Colonic mucosa (tissue), 4 donors: ENCODE data around the gene PANK4. TPM values are rescaled to one million over a fixed set of nuclear protein-coding genes. Genes with fewer than 3 reads are reported as not detected.

ENCODE experiments used
- DNase-seq: peaks from one replicate; pipeline ENCODE4 v3.0.0-alpha.2; 2020
- H3K27ac ChIP-seq: fragments of 200-600 bp; one replicate; pipeline ENCODE4 v1.8.0; 2021
- H3K27me3 ChIP-seq: fragments of 200-600 bp; one replicate; pipeline ENCODE4 v1.8.0; 2021
- H3K36me3 ChIP-seq: fragments of 200-600 bp; one replicate; pipeline ENCODE4 v1.8.0; 2021
- H3K4me1 ChIP-seq: fragments of 200-600 bp; one replicate; pipeline ENCODE4 v1.8.0; 2021; ENCODE audit warnings: mild to moderate bottlenecking
- H3K4me3 ChIP-seq: fragments of 200-600 bp; one replicate; pipeline ENCODE4 v1.8.0; 2021
- H3K9ac ChIP-seq, 2 donors: one replicate each; pipeline ENCODE4 v1.7.0; 2013; ENCODE audit warnings: control low read depth in 2 of 2, low read depth in 2 of 2, low read length in 2 of 2
- H3K9me3 ChIP-seq: fragments of 200-600 bp; one replicate; pipeline ENCODE4 v1.8.0; 2021
- intact Hi-C: fragments of 100-400 bp; cut with DNase I; formaldehyde crosslinking; loops from one replicate; pipeline ENCODE4 v1.14.1; 2022
- total RNA-seq, 2 donors: library from RNA; stranded (reverse); fragmentation: NEBNext Ultra II Directional in 1 of 2; extraction: Animal tissue kit (Norgen Biotek cat#: 25700) in 1 of 2; gene quantifications; one replicate each; pipeline ENCODE4 v1.2.1, GENCODE V29; 2021
- TF ChIP-seq, protein P1 (sequence below): fragments of 200-600 bp; IDR thresholded peaks from one replicate; pipeline ENCODE4 v1.8.0; 2022; ENCODE audit warnings: antibody characterized with exemption, mild to moderate bottlenecking
- donor health status: healthy.
- donor health status: DM: no; HTN: no; CAD: no.
- donor health status: DM: no; HTN: no; CAD: no.

The PANK4 gene
- total RNA-seq, 2 donors from 2014 or later: 27.0 to 42.0 TPM

DNA sequence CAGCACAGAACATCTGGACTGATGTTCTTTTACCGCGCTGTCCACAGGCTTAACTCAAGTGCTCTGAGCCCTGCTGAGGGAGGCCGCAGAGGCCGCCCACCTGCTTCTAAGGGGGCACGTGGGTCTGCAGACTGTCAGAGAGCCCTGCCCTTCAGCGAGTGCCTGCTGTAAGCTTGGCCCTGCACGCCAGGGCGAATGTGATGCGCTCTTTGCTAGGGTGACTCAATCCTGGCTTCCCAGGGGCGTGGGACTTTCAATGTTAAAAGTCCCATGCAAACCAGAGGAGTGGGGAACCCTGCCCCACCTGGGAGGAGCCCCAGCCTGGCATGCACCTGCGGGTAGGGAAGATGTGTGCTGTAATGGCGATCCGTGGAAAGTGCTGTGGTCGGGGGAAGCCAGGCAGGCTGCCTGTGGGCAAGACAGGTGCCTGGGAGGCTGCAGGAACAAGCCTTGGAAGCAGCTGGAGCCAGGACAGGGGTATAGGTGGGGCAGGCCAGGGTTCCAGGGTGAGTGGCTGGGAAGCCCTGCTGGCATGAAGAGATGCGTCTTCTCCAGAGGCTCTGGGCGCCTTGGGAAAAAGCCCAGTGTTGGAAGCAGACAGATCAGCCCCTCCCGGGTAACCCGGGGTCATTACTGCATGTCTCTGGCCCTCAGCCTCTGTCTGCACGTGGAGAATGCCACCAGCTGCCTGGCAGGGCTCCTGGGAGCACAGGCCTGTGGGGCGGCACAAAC is 594 bp upstream of the PANK4 start:
- peak; percentile 49 for DNase-seq
- H3K27ac ChIP-seq: peak overlapping the region; percentile 44
- peaks cover 19% of the 10 kb centered on the region for H3K27me3 ChIP-seq
- no peaks in the 10 kb centered on the region for H3K9me3 ChIP-seq
- no peak overlapping the region for H3K9ac ChIP-seq
- H3K36me3 ChIP-seq: no peaks in the 10 kb centered on the region
- H3K4me1 ChIP-seq: peaks cover 11% of the 10 kb centered on the region
- peak overlapping the region; percentile 98 for H3K4me3 ChIP-seq
- TF ChIP-seq, protein P1, sequence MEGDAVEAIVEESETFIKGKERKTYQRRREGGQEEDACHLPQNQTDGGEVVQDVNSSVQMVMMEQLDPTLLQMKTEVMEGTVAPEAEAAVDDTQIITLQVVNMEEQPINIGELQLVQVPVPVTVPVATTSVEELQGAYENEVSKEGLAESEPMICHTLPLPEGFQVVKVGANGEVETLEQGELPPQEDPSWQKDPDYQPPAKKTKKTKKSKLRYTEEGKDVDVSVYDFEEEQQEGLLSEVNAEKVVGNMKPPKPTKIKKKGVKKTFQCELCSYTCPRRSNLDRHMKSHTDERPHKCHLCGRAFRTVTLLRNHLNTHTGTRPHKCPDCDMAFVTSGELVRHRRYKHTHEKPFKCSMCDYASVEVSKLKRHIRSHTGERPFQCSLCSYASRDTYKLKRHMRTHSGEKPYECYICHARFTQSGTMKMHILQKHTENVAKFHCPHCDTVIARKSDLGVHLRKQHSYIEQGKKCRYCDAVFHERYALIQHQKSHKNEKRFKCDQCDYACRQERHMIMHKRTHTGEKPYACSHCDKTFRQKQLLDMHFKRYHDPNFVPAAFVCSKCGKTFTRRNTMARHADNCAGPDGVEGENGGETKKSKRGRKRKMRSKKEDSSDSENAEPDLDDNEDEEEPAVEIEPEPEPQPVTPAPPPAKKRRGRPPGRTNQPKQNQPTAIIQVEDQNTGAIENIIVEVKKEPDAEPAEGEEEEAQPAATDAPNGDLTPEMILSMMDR: no peak
- intact Hi-C loops: no loop called here

DNA sequence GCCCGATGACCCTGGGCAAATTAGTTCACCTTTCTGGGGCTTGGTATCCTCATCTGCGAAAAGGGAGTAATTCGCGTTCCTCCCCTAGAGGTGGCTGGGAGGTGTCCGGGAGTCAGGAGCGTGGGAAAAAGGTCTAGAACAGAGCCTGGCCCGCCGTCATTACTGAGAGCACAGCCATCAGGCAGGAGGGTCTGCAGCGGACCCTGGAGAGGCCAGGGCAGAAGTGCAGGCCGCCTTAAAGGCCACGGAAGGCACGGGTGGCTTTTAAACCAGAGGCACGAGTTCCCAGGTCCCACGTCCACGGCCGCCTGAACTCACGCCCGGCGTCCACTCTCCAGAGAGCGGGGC is 850 bp downstream of the PANK4 start:
- peak overlapping the region; percentile 30 for H3K27ac ChIP-seq
- no peak for DNase-seq
- peak overlapping the region; percentile 98 for H3K4me3 ChIP-seq
- H3K9me3 ChIP-seq: no peaks in the 10 kb centered on the region
- peak overlapping the region; percentile 56 to 76 for H3K9ac ChIP-seq
- TF ChIP-seq, protein P1: no peak
- H3K36me3 ChIP-seq: peaks cover 8% of the 10 kb centered on the region
- H3K27me3 ChIP-seq: peaks cover 8% of the 10 kb centered on the region
- intact Hi-C loops: no loop called here
- H3K4me1 ChIP-seq: peaks cover 11% of the 10 kb centered on the region

DNA sequence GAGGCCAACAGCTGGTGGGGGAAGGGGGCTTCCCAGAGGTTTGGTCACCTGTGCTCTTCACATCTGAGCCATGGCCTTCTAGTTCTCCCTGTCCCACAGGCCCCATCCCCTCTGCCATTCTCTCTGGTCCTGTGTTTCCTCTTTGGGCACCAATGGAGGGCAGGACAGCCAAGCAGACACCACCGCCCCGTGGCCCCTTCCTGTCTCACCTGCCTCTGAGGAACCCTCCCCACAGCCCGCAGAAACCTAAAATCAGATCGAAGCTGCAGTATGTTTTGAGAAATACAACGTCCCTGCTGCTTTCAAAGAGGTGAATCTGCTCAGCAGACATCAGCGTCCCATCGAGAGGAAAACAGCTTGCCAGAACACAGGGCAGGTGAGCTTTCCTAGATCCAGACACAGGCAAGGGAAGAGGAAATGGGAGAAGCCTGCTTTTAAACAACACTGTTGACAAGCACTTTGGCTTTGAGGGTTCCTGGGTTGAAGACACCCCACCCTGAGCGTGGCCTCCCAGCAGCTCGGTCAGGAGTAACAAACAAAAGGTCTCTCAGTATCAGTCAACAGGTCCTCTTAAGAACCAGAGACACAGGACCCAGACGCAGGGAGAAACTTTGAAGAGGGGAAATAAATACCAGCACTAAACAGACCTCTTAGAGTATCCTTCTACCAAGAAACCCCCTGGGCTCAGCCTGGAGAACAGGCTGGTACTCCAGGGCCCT is 2.3 kb downstream of the PANK4 start:
- H3K36me3 ChIP-seq: peaks cover 8% of the 10 kb centered on the region
- H3K27me3 ChIP-seq: no peaks in the 10 kb centered on the region
- no peaks in the 10 kb centered on the region for H3K9me3 ChIP-seq
- no peak overlapping the region for H3K9ac ChIP-seq
- no peak overlapping the region for H3K4me3 ChIP-seq
- peaks cover 10% of the 10 kb centered on the region for H3K4me1 ChIP-seq
- intact Hi-C loops: no loop called here
- TF ChIP-seq, protein P1: no peak
- DNase-seq: no peak
- no peak overlapping the region for H3K27ac ChIP-seq

DNA sequence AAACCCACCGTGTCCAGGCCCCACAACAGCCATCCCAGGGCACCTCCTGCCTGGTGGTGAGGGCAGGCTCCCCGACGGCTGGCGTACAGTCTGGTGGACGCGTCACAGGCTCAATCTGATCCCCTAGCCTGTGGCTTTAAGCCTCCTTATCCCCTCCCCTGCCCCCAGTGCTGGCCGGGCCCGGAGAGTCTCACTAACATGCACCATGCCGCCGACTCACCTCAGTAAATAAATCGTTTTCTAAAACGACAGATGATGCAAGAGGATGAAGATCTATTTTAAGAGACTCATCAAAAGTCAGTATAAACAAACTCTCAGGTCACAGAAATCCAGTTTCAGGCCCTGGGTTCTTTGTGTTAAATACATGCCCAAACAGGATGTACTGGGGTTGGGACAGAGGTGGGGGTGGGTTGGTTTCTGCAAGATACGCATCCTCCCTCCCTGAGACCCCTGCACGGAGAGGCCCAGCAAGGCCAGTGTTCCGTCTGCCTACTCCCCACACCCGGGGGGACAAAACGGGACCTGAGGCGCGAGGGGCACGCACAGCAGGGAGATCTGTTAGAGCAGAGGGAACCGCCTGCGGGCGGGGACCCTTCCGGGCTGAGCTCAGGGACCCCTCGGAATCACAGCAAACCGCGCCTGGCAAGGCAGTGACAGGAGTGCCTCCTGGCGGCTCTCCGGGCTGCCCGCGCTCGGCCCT is 3.1 kb downstream of the PANK4 start:
- DNase-seq: no peak
- TF ChIP-seq, protein P1: no peak
- Histone ChIP-seq H3K4me1 (peaks cover 6% of the 10 kb centered on the region), H3K9me3 (no peaks in the 10 kb centered on the region), H3K4me3 (no peak overlapping the region), H3K9ac (peak overlapping the region in 1 of 2 donors; percentile 19), H3K27me3 (no peaks in the 10 kb centered on the region), H3K27ac (no peak overlapping the region), H3K36me3 (peaks cover 13% of the 10 kb centered on the region)
- intact Hi-C loops: no loop called here

DNA sequence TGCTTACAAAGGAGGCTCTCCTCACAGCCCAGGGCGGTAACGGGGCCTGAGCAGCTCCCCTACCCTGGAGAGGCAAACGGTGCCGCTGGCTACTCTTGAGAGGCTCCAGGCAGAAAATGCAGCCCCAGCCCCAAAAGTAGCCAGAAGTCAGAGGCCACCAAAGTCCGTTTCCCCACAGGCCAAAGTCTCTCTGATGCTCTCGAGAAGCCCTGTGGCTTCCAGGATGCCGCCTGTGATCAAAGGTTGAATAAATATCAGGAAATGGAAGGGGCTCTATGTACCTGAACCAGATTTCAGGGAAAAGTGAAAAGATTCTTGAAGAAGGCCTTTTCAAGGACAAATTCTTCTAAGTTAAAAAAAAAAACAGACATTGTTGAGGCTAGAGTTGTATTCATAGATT is 4.2 kb downstream of the PANK4 start:
- TF ChIP-seq, protein P1: no peak
- no peak for DNase-seq
- Histone ChIP-seq H3K27ac (no peak overlapping the region), H3K9ac (no peak overlapping the region), H3K36me3 (peaks cover 23% of the 10 kb centered on the region), H3K4me3 (no peak overlapping the region), H3K4me1 (peaks cover 6% of the 10 kb centered on the region), H3K27me3 (no peaks in the 10 kb centered on the region), H3K9me3 (no peaks in the 10 kb centered on the region)
- intact Hi-C loops: no loop called here
